Measurements from ENCODE around the gene LEMD2.

DNA sequence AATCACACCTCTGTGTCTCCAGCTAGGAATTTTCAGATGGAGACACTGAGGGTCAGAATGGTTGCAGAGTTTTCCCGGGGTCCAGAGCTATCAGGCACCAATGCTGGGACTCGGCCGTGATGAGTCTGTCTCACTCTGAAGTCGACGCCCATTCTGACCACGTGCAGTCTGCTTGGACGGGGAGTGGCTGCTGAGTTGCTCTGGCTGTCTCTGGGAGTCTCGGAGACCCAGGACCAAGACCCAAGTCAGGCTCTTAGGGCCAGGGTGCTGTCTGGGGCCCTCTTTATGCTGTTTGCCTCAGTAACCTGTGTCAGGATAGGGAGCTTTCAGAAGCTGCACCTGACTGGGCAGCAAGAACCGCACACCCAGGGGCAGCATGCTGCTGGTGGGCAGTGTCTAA is 46.8 kb downstream of the LEMD2 start:
- TF ChIP-seq, protein P1, sequence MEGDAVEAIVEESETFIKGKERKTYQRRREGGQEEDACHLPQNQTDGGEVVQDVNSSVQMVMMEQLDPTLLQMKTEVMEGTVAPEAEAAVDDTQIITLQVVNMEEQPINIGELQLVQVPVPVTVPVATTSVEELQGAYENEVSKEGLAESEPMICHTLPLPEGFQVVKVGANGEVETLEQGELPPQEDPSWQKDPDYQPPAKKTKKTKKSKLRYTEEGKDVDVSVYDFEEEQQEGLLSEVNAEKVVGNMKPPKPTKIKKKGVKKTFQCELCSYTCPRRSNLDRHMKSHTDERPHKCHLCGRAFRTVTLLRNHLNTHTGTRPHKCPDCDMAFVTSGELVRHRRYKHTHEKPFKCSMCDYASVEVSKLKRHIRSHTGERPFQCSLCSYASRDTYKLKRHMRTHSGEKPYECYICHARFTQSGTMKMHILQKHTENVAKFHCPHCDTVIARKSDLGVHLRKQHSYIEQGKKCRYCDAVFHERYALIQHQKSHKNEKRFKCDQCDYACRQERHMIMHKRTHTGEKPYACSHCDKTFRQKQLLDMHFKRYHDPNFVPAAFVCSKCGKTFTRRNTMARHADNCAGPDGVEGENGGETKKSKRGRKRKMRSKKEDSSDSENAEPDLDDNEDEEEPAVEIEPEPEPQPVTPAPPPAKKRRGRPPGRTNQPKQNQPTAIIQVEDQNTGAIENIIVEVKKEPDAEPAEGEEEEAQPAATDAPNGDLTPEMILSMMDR (IDR thresholded peaks at IDR 0.05; ENCODE audit: low read depth, low read length, poor library complexity, severe bottlenecking), result no peak
- no peak for TF ChIP-seq EZH2phosphoT487 (IDR thresholded peaks at IDR 0.05; ENCODE audit: borderline replicate concordance, low read length)
